NB4 (cell line): ENCODE results near the gene PRKG2.

Source experiments
- CTCF ChIP-seq: IDR thresholded peaks from one replicate; pipeline ENCODE4 v1.5.1; 2012; ENCODE audit warnings: low read depth, low read length
- MAX ChIP-seq: IDR thresholded peaks from 2 replicates; pipeline ENCODE4 v1.6.1; 2011; ENCODE audit warnings: low read depth, low read length

DNA sequence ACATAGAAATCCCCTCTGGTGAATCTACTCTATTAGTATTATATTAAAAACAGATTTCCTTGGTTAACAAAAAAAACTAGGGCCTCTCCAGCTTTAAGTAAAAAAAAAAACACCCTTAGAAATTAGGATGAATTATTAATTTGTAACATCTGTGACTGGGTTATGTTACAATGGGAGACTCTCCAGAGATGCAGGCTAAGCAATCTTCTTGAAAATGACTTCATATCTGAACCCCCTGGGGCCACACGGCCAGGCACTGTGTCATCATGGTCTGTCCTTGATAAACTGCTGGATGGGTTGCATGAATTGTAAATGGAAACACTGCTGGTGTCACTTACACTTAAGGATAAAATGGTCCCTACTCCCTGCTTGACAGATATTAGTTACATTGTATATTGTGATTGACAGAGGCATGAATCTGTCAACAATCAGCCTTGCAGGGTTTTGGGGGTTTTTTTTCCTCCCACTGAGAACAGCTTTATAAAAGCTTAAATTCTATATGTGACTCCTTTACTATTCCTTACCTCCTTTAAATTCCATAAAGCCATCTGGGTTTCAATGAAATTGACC, 49.1 kb downstream of the PRKG2 start:
- TF ChIP-seq MAX (no peak), CTCF (no peak)
